ENCODE measurements around the gene PHETA1. TPM values are rescaled to one million over a fixed set of nuclear protein-coding genes. Genes with fewer than 3 reads are reported as not detected.

PHETA1 gene
- total RNA-seq, 1 donor from 2014 or later = 25.3 TPM

DNA sequence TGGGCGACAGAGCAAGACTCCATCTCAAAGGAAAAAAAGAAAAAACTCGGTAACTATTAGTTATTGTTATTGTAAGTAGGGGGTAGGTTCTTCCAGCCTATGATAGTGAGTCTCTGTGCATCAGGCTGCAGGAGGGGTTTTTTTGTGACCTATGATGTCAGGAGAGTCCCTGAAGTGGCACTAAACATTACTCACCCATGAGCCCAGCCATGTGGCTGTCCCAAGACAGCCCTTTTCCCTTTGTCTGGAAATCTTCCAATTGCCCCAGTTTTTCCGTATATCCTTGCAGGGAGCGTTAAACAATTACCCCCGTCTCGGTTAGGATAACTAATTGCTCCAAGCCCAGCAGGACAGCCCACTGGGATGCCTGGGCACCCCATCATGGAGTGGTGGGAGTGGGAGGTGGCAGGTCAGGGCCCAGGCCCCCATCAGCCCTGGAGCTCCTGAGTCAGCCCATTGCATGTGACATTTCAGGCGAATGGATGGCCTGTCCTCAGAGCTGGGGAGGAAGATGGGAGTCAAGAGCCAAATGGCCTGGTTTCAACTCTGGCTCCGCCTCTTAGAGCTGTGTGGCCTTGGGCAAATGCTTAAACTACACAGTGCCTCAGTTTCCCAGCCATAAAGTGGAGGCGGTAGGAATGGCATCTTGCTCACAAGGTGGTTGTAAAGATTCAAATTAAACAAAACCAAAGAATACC is 16.4 kb downstream of the PHETA1 start:
- no peak overlapping the region for H3K4me3 ChIP-seq
- no peak overlapping the region for H3K27ac ChIP-seq
- H3K4me1 ChIP-seq = no peaks in the 10 kb centered on the region
- no peaks in the 10 kb centered on the region for H3K36me3 ChIP-seq
- no peak for DNase-seq
- intact Hi-C loops (cut with DNase I) = no loop called here
- TF ChIP-seq, protein P1, sequence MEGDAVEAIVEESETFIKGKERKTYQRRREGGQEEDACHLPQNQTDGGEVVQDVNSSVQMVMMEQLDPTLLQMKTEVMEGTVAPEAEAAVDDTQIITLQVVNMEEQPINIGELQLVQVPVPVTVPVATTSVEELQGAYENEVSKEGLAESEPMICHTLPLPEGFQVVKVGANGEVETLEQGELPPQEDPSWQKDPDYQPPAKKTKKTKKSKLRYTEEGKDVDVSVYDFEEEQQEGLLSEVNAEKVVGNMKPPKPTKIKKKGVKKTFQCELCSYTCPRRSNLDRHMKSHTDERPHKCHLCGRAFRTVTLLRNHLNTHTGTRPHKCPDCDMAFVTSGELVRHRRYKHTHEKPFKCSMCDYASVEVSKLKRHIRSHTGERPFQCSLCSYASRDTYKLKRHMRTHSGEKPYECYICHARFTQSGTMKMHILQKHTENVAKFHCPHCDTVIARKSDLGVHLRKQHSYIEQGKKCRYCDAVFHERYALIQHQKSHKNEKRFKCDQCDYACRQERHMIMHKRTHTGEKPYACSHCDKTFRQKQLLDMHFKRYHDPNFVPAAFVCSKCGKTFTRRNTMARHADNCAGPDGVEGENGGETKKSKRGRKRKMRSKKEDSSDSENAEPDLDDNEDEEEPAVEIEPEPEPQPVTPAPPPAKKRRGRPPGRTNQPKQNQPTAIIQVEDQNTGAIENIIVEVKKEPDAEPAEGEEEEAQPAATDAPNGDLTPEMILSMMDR (IDR thresholded peaks at IDR 0.05) = no peak
- no peak for ATAC-seq
- H3K27me3 ChIP-seq = no peaks in the 10 kb centered on the region
- H3K9me3 ChIP-seq = no peaks in the 10 kb centered on the region

GRCh38 chr12:111351026-111351425 is 17.9 kb downstream of the PHETA1 start:
- Histone ChIP-seq H3K36me3 (no peaks in the 10 kb centered on the region), H3K4me3 (no peak overlapping the region), H3K9me3 (no peaks in the 10 kb centered on the region), H3K4me1 (no peaks in the 10 kb centered on the region), H3K27me3 (no peaks in the 10 kb centered on the region), H3K27ac (no peak overlapping the region)
- intact Hi-C loops (cut with DNase I) = no loop called here
- DNase-seq (no peak), ATAC-seq (no peak)
- TF ChIP-seq, protein P1 (IDR thresholded peaks at IDR 0.05) = no peak

DNA sequence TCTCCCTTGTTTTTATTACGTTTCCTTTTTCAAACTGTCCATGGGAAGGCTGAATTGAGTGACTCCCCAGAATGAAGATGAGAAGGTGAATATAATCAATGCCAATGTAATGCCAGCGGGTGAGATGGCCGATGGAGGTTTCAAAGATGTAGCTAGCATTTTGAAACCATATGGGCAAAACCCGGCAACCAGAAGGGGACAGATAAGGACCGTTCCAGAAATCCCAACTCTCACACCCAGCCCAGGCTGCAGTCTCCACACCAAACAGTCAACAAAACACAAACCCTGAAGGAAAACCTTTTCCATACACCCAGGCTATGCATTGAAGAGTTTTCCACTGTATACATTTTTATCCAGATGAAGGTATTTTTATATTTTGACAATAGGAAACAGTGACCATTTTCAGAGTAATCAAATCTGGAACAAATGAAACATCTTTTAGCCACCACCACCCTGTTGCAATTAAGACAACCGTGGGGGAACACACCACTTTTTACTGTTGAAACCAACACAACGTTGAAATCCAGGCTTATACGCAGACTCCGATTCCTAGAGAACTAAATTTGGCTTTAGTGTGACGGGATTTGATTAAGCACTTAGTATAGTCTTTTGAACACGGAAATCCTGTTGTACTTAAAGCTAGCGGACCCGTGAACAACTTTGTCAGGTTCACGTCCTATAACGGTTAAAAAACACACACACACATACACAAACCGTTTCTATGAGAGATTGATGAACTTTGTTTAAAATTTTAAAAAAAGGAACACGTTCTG is 19.0 kb downstream of the PHETA1 start:
- ATAC-seq = no peak
- no peak overlapping the region for H3K4me3 ChIP-seq
- no peak overlapping the region for H3K27ac ChIP-seq
- TF ChIP-seq, protein P1 (IDR thresholded peaks at IDR 0.05) = no peak
- no peaks in the 10 kb centered on the region for H3K4me1 ChIP-seq
- intact Hi-C loops (cut with DNase I) = no loop called here
- H3K36me3 ChIP-seq = no peaks in the 10 kb centered on the region
- H3K9me3 ChIP-seq = no peaks in the 10 kb centered on the region
- no peak for DNase-seq
- H3K27me3 ChIP-seq = no peaks in the 10 kb centered on the region

GRCh38 chr12:111349101-111349747 is 19.7 kb downstream of the PHETA1 start:
- TF ChIP-seq, protein P1 (IDR thresholded peaks at IDR 0.05) = no peak
- no peaks in the 10 kb centered on the region for H3K27me3 ChIP-seq
- no peak for ATAC-seq
- H3K9me3 ChIP-seq = no peaks in the 10 kb centered on the region
- H3K36me3 ChIP-seq = no peaks in the 10 kb centered on the region
- no peak overlapping the region for H3K4me3 ChIP-seq
- no peaks in the 10 kb centered on the region for H3K4me1 ChIP-seq
- no peak overlapping the region for H3K27ac ChIP-seq
- intact Hi-C loops (cut with DNase I) = no loop called here
- DNase-seq = no peak

DNA sequence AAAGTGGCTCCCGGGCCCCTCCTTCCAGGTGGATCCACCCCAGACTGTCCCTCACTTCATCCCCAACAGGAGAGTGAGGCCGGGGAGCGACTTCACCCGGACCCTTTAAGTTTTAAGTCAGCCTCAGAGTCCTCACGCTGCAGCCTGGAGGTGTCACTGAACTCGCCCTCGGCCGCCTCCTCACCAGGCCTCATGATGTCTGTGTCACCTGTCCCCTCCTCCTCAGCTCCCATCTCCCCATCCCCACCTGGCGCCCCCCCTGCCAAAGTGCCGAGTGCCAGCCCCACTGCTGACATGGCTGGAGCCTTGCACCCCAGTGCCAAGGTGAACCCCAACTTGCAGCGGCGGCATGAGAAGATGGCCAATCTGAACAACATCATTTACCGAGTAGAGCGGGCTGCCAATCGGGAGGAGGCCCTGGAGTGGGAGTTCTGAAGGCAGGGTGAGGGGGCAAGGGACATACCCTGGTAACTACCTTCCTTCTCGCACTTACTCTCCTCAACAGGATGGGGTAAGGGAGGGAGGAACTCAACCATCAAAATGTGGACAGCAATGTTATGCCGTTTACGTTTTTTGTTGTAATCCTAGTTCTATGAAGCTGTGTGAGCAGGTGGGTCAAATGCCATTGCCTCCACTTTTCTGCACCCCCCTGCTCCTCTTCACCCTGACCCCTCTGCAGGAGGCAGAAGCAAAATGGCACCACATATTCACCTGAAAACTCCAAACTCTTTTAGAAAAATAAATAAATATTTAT is 20.8 kb downstream of the PHETA1 start:
- intact Hi-C loops (cut with DNase I) = no loop called here
- Histone ChIP-seq H3K9me3 (no peaks in the 10 kb centered on the region), H3K4me1 (no peaks in the 10 kb centered on the region), H3K27me3 (no peaks in the 10 kb centered on the region), H3K4me3 (no peak overlapping the region), H3K27ac (no peak overlapping the region), H3K36me3 (no peaks in the 10 kb centered on the region)
- no peak for DNase-seq
- TF ChIP-seq, protein P1 (IDR thresholded peaks at IDR 0.05) = no peak
- ATAC-seq = no peak
